SU-DHL-6 (cell line): ENCODE data around the gene DIAPH3.

Experiments used
- EZH2phosphoT487 ChIP-seq: fragments of 200-600 bp; sonication (generic), shearing (Covaris generic); conservative IDR thresholded peaks from 2 replicates; pipeline ENCODE4 v1.6.1; 2018; ENCODE audit warnings: mild to moderate bottlenecking, antibody characterized with exemption, low read length, moderate library complexity, mixed read lengths
- TF ChIP-seq, protein P1 (sequence below): fragments of 200-600 bp; sonication (generic); IDR thresholded peaks from one replicate; pipeline ENCODE4 v1.5.1; 2017; ENCODE audit warnings: antibody characterized with exemption, mild to moderate bottlenecking, low read length, moderate library complexity; ENCODE audit not compliant: insufficient read depth, poor library complexity, severe bottlenecking

DNA sequence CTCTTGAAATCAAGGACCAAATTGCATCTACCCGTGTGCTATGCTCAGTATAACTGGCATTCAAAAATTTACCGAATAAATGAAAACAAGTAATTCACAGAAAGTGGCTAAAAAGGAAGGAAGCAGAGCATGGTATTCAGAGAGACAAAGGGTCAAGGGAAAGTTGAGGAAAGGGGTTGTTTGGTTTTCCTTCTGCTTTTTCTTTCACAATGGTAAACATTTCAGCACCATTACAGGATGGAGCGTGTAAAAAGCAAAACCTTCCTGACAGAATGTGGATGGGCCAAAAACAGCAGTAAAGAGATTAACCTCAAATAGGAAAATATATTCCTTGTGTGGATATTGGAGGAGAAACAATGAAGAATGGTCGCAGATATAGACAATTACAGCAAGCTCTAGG, 14.8 kb downstream of the DIAPH3 start:
- TF ChIP-seq, protein P1, sequence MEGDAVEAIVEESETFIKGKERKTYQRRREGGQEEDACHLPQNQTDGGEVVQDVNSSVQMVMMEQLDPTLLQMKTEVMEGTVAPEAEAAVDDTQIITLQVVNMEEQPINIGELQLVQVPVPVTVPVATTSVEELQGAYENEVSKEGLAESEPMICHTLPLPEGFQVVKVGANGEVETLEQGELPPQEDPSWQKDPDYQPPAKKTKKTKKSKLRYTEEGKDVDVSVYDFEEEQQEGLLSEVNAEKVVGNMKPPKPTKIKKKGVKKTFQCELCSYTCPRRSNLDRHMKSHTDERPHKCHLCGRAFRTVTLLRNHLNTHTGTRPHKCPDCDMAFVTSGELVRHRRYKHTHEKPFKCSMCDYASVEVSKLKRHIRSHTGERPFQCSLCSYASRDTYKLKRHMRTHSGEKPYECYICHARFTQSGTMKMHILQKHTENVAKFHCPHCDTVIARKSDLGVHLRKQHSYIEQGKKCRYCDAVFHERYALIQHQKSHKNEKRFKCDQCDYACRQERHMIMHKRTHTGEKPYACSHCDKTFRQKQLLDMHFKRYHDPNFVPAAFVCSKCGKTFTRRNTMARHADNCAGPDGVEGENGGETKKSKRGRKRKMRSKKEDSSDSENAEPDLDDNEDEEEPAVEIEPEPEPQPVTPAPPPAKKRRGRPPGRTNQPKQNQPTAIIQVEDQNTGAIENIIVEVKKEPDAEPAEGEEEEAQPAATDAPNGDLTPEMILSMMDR: no peak
- no peak for TF ChIP-seq EZH2phosphoT487
